GM19328 (cell line): ENCODE results near the gene PYGM.
A peak's percentile ranks its signal among the peaks of the same experiment; 100 is the strongest.

Source experiments
- ATAC-seq: cut with Tn5 transposase; IDR thresholded peaks from one replicate; pipeline ENCODE4 v1.9.1; 2021; ENCODE audit warnings: mild to moderate bottlenecking, moderate library complexity; ENCODE audit not compliant: unreplicated experiment

PYGM gene

DNA sequence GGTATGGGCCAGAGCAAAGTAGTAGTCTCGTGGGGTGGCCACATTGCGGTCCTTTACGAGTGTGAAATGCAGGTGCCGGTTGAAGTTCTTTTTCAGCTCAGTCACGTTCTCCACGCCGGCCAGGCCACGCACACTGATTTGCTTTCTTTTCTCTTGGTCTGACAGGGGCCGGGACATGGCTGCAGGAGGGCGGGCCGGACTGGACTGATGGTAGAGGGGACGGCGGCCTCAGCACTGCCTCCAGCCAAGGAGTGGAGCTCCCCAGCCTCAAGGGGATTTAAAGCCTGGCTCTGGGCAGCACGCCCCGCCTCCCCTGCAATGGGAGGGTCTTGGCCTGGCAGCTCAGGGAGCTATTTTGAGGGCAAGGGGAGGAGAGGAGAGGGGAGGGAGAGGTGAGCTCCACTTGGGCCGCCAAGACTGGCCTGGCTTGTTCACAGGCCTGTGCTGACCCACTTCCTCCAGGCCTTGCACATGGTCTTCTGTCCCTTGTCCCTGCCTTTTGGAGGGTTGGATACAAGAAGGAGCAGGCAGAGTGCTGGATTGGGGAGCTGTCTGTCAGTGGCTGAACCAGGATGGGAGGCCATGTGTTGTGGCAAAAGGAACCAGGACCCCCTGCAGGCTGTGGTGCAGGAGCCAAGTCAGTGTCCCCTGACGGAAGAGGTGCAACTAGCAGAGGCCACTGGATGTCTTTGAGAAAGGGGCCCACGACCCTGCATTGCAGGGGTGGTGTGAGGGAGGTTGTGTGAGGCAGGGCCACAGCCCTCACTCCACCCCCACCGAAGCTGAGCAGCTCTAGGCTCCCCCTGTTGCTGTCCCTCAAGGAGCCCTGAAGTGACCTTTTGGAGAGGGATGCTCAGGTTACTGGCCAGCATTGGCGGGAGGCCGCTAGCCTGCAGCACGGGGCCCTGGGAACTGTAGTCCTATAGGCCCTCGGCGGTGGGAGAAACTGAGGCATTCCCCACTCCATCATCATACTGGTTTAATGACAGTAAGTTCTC, at the start of gene PYGM:
Gene PYGM, minus strand, starts transcription at position 253 of the 998 bp plus-strand sequence. Its CDS starts 76 bp downstream, at position 177.
- no peak for ATAC-seq

- no peak for ATAC-seq
Observed at GRCh38 chr11:64805481-64805880, 45.7 kb upstream of the PYGM start.

DNA sequence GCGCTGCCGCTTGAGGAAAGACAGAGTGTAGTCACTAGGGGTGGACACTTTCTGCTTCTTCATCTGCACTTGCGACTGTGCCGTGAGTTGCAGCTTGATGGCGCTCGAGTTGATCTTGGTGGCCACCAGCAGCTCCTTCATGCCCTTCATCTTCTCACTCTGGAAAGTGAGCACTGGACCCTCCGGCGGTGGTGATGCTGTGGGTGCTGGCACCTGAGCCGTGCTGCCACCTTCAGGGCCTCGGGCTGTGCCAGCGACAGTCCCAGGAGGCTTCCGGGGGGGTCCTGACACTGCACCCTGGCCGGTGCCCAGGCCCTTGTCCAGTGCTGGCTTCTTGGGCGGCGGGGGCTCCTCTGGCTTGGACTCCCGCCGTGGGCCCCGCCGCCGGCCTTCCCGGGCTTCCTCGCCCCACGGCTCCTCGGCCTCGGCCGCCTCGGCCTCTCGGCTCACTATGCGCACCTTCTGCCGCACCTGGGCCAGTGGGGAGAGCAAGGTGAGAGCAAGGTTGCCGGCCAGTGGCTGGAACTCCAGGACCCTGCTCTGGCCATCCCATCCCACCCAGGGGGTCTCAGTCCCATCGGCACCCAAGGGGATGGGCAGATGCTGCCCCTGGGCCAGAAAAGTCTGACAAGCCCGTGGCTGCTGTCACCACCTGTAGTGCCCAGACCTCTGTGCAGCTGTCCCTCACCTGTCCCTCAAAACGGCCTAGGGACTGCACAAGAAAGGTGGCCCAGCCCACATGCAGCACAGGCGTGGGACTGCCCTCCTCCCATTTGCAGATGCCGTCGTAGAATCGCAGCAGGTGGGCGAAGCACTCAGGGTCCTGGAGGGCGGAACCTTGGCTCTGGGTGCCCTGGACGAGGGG, 44.8 kb upstream of the PYGM start:
- ATAC-seq, result no peak

DNA sequence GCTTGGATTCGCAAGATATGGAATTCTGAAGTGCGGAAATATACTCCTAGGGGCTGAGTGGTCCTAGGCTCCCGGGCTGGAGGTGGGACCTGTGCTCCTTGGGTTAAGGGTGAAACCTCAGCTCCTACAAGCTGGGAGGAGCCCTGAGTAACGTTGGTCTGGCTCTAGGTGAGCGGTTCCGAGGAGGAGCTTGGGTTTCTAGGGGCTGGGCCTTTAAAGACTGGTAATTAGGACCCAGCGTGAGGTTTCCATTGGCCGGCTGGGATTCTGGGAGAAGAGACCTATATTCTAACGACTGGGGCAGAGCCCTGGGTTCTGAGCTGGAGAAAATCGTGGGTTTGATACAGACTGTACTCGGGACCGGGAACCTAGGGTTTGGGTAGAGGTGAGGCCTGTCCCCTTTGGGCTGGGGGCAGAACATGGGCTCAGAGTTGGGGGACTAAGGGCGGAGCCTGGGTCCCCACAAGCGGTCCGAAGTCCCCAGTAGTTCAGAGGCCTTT, 44.1 kb upstream of the PYGM start:
- no peak for ATAC-seq

- peak; percentile 54 for ATAC-seq
Observed at GRCh38 chr11:64803158-64803845, 43.5 kb upstream of the PYGM start, which contains the start of gene MAP4K2. MAP4K2 (minus strand) TSS chr11:64803214; CDS start chr11:64803149, 65 bp downstream.

GRCh38 chr11:64802370-64803157, 42.8 kb upstream of the PYGM start:
- ATAC-seq, result peak; percentile 9

DNA sequence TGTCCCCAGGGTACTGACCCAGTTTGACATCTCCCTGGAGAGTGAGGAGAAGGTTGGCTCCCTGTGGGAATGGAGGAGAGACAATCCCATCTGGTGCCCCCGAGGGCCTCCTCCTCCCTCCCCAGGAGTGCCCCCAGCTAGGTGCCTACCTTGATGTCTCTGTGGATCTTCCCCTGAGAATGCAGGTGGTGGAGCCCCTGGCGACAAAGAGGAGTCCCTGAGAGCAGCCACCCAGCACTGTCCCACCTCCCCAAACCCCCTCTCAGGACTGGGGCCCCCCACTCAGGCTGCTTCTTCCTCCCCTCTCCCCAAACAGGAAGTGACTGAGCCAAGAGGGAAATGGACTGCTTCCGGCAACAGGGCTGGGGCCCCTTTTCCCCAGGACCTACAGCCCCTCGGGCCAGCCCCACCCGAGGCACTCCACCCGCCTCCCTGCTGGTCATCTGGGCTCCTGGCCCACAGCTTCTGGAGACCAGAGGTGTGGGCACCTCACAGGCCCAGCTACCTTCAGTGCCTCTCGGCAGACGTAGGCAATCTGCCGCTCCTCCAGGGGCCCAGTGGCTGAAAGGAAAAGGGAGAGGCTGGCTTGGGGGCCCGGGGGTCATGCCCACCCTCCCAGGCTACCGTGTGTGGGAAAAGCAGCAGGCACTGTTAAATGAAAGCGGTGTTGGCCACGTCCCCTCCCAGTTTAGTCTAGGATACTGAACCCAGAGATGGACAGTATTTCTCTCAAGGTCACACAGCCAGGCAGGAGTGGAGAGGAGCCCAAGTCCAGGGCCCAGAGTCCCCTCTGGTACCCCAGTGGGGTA, 42.0 kb upstream of the PYGM start:
- no peak for ATAC-seq

DNA sequence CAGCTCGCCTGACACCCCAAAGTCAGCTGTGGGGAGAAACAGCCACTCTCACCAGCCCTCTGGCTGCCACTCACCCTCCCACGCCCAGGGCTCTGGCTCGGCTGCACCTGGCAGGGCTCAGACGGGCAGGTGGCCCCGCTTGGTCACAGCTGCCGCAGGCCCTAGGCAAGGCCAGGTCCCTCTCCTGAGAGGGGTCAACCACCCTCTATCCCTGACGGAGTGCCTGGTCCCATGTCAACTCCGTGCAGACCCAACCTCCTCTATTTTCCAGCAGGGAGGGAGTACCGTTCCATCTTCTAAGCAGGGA, 41.3 kb upstream of the PYGM start:
- no peak for ATAC-seq

GRCh38 chr11:64800303-64801157, 40.8 kb upstream of the PYGM start:
- no peak for ATAC-seq

GRCh38 chr11:64799623-64800302, 40.0 kb upstream of the PYGM start:
- ATAC-seq, result no peak

GRCh38 chr11:64799256-64799622, 39.5 kb upstream of the PYGM start:
- no peak for ATAC-seq

DNA sequence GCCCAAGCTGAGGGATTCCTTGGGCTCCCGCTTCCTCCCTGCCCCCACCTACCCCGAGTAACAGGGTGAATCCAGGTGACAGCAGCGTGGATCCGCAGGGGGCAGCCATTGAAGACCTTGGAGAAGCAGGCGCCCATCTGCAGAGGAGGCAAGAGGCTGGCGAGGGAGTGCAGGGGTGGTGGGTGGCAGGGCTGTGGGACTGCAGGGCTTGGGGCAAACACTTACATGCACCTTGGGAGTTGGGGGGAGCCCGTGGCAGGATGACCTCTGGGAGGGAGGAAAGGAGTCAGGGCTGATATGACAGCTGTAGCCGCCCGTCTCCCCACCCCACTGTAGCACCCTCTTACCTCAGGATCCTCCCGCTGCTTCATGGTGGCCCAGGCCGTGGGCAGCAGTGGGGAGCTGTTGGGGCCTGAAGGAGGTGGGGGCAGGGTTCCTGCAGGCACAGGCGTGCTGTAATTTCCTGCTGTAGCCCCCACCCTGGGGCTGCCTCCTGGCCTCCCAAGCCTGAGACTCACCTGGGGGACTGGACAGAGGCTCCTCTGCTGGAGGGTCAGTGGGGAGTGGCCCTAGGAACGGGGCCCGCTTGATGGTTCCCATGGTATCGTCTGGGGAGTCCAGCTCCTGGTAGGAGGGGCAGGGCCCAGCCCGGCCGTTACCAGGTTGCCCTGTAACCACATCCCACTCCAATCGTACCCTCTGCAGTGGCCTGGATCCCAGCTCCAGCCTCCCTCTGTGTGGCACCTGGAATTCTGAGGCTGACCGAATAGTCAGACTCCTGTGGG, 37.2 kb upstream of the PYGM start:
- ATAC-seq, result no peak

DNA sequence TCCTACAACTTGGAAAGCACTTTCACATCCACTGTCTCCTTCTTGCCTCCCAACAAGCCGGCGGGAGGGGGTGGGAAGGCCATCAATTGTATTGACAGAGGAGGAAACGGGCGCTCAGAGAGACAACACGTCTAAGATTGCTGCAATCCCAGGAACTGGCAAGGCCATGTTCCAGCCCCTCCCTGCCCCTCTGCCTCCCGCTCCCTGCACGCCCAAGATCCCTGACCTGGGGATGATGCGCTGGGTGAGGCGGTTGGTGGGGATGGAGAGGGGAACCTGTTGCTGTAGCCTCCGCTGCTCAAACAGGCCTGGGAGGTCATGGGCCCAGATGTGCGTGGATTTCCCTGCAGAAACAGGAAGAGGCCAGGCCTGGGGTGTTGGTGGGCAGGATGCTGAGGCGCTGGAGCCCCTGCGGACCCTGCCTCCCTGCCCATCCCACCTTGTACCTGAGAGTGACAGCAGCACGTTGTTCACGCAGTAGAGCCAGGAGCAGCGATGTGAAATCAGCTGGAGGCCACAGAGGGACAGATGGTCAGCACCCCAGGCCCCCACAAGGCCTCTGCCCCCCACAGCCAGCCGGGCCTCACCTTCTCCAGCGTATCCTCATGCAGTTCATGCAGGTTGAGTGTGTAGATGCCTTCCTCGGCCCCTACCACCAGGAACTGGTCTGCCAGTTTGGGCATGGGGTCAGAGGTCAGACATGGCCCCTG, 36.4 kb upstream of the PYGM start:
- no peak for ATAC-seq

DNA sequence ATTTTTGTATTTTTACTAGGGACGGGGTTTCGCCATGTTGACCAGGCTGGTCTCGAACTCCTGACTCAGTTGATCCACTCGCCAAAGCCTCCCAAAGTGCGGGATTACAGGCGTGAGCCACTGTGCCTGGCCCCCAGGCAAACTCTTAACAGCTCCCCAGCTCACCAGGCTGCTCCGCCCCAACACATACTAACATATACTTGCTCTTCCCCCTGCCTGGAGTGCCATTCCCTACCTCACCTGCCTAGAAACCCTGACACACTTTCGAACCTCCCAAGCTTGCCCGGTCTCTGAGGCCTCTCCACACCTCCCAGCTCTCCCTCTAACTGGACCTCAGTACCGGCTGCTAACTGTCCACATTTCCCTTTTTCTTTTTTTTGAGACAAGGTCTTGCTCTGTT, 34.8 kb upstream of the PYGM start:
- no peak for ATAC-seq

DNA sequence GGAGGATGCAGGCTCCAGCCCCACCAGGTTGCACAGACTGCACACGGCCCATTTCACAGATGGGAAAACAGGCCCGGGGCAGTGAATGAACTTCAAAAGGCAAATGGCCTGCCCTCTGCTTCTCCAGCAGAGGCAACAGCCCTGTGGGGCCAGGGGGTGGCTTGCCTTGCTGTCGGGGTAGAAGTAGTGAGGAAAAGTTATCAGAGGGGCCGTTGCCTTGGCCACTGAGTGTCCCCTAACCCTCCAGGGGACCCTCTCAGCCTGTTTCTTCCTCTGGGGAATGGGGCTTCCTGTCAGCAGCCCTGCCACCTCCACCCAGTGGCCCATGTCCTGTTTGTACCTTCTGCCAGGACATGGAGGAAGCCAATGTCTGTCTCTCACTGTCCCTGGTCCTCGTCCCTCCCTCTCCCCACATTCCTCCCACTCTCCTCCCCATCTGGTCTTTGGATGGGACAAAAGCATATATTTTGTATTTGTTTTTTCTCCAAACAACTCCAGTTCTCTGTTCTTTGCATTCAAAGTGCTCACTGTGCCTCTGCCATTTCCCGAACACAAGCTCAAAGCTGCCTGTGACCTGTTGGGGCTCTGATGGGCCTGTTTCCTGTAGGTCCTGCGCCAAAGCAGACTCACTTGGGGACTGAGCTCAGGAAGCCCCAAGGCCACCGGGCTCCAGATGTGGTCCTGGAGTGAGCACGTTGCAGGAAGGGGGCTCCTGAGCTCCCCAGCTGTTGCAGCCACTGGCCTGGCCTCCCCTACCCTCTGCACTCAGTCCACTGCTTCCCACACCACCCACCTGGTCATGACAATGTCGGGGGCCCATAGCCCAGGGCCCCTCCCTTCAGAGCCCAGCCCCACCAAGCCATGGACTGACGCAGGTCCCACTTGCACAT, 33.7 kb upstream of the PYGM start:
- no peak for ATAC-seq
